Effector memory CD4-positive, alpha-beta T cell (primary cell): ENCODE measurements around the gene EEFSEC.

ENCODE experiments used
- DNase-seq, 3 donors: peaks; one replicate each; pipeline ENCODE4 v3.0.0-alpha.2; 2020
- H3K27ac ChIP-seq: 2 replicates; pipeline ENCODE4 v1.7.0; 2013; ENCODE audit warnings: mild to moderate bottlenecking, low read length, moderate library complexity; ENCODE audit not compliant: insufficient read depth, poor library complexity, severe bottlenecking
- H3K27me3 ChIP-seq: replicated peaks from 2 replicates; pipeline ENCODE4 v1.7.0; 2013; ENCODE audit warnings: mild to moderate bottlenecking, low read length; ENCODE audit not compliant: insufficient read depth, control insufficient read depth, poor library complexity, severe bottlenecking
- H3K36me3 ChIP-seq: 2 replicates; pipeline ENCODE4 v1.7.0; 2013; ENCODE audit warnings: mild to moderate bottlenecking, low read length, moderate library complexity; ENCODE audit not compliant: control insufficient read depth, insufficient read depth
- H3K4me1 ChIP-seq: 2 replicates; pipeline ENCODE4 v1.7.0; 2013; ENCODE audit warnings: low read length, mild to moderate bottlenecking; ENCODE audit not compliant: control insufficient read depth, insufficient read depth, poor library complexity, severe bottlenecking
- H3K4me3 ChIP-seq: 2 replicates; pipeline ENCODE4 v1.7.0; 2013; ENCODE audit warnings: low read length, low read depth, mild to moderate bottlenecking; ENCODE audit not compliant: insufficient read depth, poor library complexity, severe bottlenecking
- H3K9me3 ChIP-seq: 2 replicates; pipeline ENCODE4 v1.7.0; 2013; ENCODE audit warnings: mild to moderate bottlenecking, low read length, moderate library complexity; ENCODE audit not compliant: control insufficient read depth

The EEFSEC gene

DNA sequence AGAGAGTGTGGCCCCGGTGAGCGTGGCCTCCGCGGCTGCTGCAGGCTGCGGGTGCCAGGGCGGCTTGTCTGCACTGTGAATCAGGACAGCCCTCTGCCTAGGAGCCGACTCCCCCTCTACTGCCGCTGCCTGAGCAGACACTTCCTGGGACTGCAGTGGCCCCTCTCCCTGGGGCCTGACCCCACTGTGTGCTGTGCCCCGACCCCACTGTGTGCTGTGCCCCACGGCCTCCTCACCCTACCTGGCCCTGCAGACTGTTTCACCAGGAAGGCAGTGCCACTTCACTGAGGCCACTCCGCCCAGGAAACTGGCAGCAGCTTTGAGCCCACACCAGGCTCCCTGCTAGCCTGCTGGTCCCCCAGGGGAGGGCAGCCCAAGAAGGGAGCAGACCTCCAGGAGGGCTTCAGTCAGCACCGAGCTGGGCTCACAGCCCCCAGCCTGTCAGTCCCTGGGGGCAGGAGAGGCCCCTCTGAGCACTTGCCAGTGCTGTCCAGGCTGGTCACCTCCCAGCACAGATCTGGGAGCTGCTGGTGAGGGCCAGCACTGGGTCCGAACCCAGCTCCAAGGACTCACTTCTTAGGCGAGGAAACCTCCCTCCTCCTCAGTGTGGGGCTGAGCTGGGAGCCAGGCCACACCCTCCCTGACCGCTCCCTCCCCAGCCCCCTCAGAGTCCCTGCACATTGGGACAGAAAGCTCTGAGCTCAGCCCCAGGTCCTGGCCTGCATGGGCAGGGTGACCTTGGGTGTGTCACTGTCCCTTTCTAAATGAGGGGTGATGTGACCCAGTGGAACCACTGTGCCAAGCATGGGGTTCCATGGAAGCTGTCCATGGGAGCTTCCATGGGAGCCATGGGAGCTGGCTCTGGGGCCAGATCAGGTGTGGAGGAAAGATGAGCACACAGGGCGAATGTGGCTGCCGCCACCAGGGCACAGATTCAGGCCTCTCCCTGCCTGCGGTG, 256.6 kb downstream of the EEFSEC start:
- Histone ChIP-seq H3K4me1 (no peaks in the 10 kb centered on the region), H3K4me3 (no peak overlapping the region), H3K27me3 (no peaks in the 10 kb centered on the region), H3K27ac (no peak overlapping the region), H3K9me3 (no peaks in the 10 kb centered on the region), H3K36me3 (no peaks in the 10 kb centered on the region)
- DNase-seq: no peak

DNA sequence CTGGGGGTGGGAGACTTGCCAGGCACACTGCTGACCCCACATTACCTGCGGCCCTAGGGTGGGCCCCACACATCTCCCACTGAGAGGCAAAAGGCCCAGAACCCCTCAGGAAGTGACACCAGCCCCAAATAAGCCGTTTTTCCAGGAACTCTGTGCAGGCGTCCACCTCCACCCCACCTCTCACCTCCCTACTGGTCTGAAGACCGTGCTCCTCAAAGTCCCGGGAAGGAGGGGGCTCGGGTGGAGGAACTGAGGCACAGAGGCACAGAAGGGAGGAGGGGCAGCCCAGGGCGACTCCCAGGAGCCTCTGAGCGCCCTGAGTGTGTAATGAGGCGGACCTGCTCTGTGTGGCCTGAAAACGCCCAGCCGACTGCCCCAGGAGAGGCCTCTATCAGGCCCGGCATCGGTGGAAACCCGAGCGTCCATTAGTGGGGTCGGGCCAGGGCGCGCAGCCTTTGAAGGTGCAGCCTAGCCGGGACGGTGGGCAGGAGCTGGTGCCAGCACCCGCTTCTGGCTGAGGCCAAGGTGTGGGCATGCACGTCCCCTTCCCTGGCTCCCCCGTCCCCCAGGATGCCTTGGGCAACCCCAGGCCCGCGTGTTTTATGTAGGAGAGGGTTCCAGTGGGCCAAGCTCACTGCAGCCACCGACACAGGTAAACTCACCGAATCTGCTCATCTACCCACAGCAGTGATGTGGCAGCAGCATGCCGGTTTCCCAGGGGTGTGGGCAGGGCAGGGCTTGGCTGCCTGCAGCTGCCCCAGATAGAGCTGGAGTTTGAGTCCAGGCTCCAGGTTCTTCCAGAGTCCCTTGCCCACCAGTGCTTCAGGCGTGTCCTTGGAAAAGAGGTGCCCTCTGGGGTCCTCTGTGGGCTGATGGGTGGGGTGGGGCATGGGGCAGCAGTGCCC, 257.6 kb downstream of the EEFSEC start:
- H3K36me3 ChIP-seq: no peaks in the 10 kb centered on the region
- H3K27ac ChIP-seq: no peak overlapping the region
- no peaks in the 10 kb centered on the region for H3K9me3 ChIP-seq
- no peak for DNase-seq
- no peaks in the 10 kb centered on the region for H3K27me3 ChIP-seq
- H3K4me3 ChIP-seq: no peak overlapping the region
- no peaks in the 10 kb centered on the region for H3K4me1 ChIP-seq

GRCh38 chr3:128411574-128412064, 258.3 kb downstream of the EEFSEC start:
- DNase-seq: no peak
- no peaks in the 10 kb centered on the region for H3K9me3 ChIP-seq
- no peaks in the 10 kb centered on the region for H3K36me3 ChIP-seq
- no peaks in the 10 kb centered on the region for H3K4me1 ChIP-seq
- no peak overlapping the region for H3K27ac ChIP-seq
- no peaks in the 10 kb centered on the region for H3K27me3 ChIP-seq
- no peak overlapping the region for H3K4me3 ChIP-seq

GRCh38 chr3:128412180-128413002, 259.1 kb downstream of the EEFSEC start:
- DNase-seq: no peak
- Histone ChIP-seq H3K27ac (no peak overlapping the region), H3K4me1 (no peaks in the 10 kb centered on the region), H3K4me3 (no peak overlapping the region), H3K27me3 (no peaks in the 10 kb centered on the region), H3K9me3 (no peaks in the 10 kb centered on the region), H3K36me3 (no peaks in the 10 kb centered on the region)

- Histone ChIP-seq H3K4me1 (no peaks in the 10 kb centered on the region), H3K27ac (no peak overlapping the region), H3K36me3 (no peaks in the 10 kb centered on the region), H3K9me3 (no peaks in the 10 kb centered on the region), H3K4me3 (no peak overlapping the region), H3K27me3 (no peaks in the 10 kb centered on the region)
- no peak for DNase-seq
Measured at GRCh38 chr3:128413003-128413370, 259.7 kb downstream of the EEFSEC start.

- Histone ChIP-seq H3K9me3 (no peaks in the 10 kb centered on the region), H3K27ac (no peak overlapping the region), H3K36me3 (no peaks in the 10 kb centered on the region), H3K4me1 (no peaks in the 10 kb centered on the region), H3K27me3 (no peaks in the 10 kb centered on the region), H3K4me3 (no peak overlapping the region)
- DNase-seq: no peak
Measured at GRCh38 chr3:128413413-128414205, 260.3 kb downstream of the EEFSEC start.

DNA sequence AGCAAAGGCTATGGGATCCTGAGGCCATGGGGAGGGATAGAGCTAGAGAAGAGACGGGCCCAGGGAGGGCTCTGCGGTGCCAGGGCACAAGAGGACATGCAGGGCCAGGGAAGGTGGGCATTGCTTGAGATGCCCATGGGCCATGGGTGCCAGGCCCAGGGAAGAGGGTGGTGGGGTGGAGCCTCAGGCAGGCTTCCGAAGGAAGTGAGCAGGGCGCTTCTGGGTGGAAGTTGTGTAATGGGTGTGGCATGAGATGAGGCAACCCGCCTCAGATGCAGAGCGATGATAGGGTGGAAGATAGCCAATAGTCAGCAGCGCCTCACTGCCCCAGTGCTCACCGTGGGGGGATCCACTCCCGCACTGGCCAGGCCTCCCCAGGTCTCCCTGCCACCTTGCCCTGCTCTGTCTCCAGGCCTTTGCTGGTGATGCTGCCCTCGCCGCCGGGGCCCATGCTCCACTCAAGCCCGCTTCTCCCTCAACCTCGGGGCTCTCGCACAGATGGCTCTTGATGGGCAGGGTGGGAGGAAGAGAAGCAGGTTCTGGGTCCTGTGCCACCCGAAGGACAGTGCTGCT, 262.0 kb downstream of the EEFSEC start:
- no peak for DNase-seq
- H3K36me3 ChIP-seq: no peaks in the 10 kb centered on the region
- no peaks in the 10 kb centered on the region for H3K4me1 ChIP-seq
- no peak overlapping the region for H3K4me3 ChIP-seq
- H3K27me3 ChIP-seq: no peaks in the 10 kb centered on the region
- no peaks in the 10 kb centered on the region for H3K9me3 ChIP-seq
- no peak overlapping the region for H3K27ac ChIP-seq

DNA sequence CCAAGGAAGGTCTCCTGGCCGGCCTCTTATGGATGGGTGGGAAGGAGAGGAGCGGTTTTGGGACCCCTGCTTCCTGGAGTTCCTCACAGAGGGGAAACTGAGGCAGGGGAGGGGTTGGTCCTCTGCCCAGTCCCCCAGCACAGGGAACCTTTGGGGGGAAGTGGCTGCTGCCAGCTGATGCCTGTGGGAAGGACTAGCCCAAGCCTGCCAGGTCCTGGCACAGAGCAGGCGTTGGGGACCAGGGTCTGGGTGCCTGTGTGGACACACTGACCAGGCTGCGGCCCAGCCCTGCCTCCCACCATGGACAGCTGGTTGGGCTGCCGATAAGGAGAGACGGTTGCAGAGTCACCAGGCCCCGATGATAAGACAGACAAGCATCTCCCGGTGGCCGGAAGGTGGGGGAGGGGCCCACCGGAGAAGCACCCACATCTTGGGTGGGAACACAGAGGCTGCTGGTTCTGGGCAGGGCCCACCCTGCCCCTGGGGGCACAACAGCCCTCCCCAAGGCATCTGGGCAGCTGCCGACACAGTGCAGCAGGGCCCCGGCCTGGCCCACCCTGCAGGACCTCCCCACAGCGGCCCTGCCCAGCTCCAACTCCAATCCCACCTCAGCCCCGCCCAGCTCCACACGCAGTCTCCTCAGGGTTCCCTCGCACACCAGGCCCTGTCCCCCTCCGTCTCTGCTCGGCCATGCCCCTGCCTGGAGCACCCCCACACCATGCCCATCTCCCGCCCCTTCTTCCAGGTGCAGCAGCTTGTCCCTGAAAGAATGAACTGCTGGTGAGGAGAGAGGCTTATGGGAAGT, 262.7 kb downstream of the EEFSEC start:
- Histone ChIP-seq H3K27ac (no peak overlapping the region), H3K4me3 (no peak overlapping the region), H3K4me1 (no peaks in the 10 kb centered on the region), H3K9me3 (no peaks in the 10 kb centered on the region), H3K36me3 (no peaks in the 10 kb centered on the region), H3K27me3 (no peaks in the 10 kb centered on the region)
- DNase-seq: no peak
